ENCODE data around the gene MTMR10.

MTMR10 gene

GRCh38 chr15:30953731-30954378, 37.6 kb downstream of the MTMR10 start:
- no peak for DNase-seq

- DNase-seq = no peak
These were observed 38.2 kb downstream of the MTMR10 start for GRCh38 chr15:30953183-30953582.

- no peak for DNase-seq
These were observed 47.6 kb downstream of the MTMR10 start for GRCh38 chr15:30943654-30944335.

DNA sequence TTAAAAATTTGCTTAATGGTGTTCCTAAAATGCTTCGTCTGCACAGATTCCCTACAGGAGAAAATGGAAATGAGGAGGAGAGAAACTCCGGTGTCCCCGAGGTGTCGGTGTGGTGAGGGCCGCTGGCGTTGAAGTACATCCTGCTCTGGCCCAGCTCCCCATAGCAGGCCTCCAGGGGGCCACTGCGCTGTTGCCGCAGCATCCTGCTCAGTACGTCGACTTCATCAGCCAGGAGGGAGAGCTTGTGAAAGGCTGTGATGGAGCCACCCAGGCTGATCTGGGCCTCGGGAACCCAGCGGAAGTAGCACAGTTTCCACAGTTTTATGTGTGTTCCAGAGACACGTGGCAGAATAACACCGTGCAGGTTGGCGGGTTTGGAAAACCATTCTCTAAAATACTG, 49.9 kb downstream of the MTMR10 start:
- no peak for DNase-seq

GRCh38 chr15:30940359-30940758, 51.1 kb downstream of the MTMR10 start:
- DNase-seq = no peak

- DNase-seq = no peak
These were observed 52.3 kb downstream of the MTMR10 start for GRCh38 chr15:30939161-30939560.

- DNase-seq = no peak
These were observed 58.1 kb downstream of the MTMR10 start for GRCh38 chr15:30933293-30933692.

GRCh38 chr15:30930422-30930821, 61.0 kb downstream of the MTMR10 start:
- no peak for DNase-seq

GRCh38 chr15:30929982-30930381, 61.4 kb downstream of the MTMR10 start:
- no peak for DNase-seq

DNA sequence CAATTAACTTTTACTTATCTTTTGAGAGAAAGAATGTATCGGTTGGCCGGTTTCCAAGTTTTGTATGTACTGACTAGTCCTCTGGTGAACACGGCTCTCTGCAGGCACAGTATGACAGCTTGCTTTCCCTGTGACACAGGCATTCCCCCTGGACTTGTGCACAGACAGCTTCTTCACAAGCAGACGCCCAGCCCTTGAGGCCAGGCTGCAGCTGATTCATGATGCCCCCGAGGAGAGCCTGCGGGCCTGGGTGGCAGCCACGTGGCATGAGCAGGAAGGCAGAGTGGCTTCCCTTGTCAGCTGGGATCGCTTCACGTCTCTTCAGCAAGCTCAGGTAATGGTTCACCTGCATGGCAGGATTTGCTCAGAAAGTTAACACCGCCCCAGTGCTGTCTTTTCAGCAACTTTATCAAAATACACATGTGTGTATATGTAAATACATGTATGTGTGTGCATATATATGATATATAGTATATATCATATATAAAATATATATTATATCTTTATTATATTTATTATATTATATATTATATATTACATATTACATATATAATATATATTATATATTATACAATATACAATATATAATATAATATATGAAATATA, 62.3 kb downstream of the MTMR10 start:
- no peak for DNase-seq

- no peak for DNase-seq
These were observed 63.4 kb downstream of the MTMR10 start for GRCh38 chr15:30928076-30928475.

- DNase-seq = no peak
These were observed 64.2 kb downstream of the MTMR10 start for GRCh38 chr15:30927148-30927761.

GRCh38 chr15:30926161-30926560, 65.3 kb downstream of the MTMR10 start:
- no peak for DNase-seq

DNA sequence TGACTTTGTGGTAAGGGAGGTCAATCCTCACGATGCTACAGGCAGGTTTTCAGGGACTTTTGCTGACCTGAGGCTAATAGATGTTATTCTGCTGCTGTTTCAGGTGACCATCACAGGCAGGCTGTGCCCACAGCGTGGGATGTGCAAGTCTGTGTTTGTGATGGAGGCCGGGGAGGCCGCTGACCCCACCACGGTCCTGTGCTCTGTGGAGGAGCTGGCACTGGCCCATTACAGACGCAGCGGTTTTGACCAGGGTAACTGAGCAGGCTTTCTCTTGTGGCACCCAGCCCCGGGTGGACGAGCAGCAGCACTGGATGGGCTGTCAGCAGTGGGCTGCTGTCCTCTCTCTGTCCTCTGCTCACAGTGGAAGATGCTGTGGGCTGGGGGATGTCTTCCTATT, 65.7 kb downstream of the MTMR10 start:
- no peak for DNase-seq

DNA sequence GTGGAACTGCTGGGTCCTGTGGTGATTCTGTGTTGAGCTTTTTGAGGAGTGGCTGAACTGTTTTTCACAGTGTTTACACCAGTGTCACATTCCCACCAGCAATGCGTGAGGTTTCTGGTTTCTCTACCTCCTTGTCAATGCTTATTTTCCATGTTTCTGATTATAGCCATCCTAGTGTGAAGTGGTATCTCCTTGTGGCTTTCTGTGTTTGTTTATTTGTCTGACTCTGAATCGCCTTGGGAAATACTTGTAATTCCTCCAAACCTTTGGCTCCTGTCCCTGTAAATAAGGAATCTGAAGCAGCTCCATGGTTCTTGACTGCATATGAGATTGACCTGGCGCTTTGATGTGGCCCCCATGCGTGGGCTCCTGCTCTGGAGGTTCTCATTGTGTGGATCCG, 67.1 kb downstream of the MTMR10 start:
- DNase-seq = no peak

GRCh38 chr15:30923429-30923828, 68.0 kb downstream of the MTMR10 start:
- no peak for DNase-seq

GRCh38 chr15:30922480-30923311, 68.7 kb downstream of the MTMR10 start:
- no peak for DNase-seq

DNA sequence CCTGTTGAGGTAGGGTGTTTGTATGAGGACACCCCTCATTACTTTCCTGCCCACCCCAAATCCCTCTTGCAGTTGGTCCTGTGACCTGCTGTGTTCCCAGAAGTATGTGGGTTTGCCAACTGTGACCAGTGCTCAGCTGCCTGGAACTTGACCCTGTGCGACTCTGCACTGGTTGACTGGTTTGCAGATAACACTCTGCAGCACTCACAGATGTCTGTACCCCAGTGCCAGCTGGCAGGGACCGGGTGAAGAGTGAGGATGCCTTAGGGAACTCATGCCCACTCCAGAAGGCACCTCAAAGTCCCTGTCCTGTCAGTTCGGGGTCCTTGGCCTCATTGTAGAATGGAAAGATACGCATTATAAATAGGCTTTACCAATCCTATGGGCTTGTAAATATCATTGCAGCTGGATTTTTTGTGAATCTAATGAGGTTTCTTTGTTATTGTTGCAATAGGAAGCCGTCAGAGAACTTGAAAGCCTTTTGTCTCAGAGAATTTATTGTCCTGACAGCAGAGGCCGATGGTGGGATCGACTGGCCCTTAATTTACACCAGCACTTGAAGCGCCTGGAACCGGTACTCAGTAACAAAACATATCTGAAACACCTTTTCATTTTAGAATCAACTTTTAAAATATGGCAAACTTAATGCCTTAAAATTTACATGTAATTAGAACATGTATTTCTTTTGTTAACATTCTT, 69.5 kb downstream of the MTMR10 start:
- no peak for DNase-seq

GRCh38 chr15:30921106-30921505, 70.3 kb downstream of the MTMR10 start:
- DNase-seq = no peak

GRCh38 chr15:30919877-30920550, 71.4 kb downstream of the MTMR10 start:
- DNase-seq = no peak

- no peak for DNase-seq
These were observed 73.1 kb downstream of the MTMR10 start for GRCh38 chr15:30918366-30918765.

- no peak for DNase-seq
These were observed 73.8 kb downstream of the MTMR10 start for GRCh38 chr15:30917675-30918074.

Data from cortex of kidney (tissue), 1 donor.